Measurements from ENCODE around the gene BACH2.

DNA sequence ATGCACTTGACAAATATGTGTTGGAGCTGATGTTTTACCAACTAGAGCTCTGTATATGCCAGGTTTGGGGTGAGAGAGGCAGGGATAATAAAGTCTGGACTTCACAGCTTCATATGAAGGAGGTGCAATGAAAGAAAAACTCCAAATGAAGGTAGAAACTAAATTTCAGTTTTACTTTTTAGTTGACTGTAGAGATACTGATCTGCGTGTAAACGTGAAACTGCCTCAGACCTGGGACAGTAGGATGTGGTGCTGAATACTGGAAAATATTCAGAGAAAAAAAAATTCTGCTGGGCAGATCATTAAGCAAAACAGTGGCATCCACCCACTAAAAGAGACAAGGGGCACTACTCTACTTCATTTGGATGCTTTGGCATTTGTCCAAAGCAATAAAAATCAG is 94.5 kb downstream of the BACH2 start:
- TF ChIP-seq, protein P1, sequence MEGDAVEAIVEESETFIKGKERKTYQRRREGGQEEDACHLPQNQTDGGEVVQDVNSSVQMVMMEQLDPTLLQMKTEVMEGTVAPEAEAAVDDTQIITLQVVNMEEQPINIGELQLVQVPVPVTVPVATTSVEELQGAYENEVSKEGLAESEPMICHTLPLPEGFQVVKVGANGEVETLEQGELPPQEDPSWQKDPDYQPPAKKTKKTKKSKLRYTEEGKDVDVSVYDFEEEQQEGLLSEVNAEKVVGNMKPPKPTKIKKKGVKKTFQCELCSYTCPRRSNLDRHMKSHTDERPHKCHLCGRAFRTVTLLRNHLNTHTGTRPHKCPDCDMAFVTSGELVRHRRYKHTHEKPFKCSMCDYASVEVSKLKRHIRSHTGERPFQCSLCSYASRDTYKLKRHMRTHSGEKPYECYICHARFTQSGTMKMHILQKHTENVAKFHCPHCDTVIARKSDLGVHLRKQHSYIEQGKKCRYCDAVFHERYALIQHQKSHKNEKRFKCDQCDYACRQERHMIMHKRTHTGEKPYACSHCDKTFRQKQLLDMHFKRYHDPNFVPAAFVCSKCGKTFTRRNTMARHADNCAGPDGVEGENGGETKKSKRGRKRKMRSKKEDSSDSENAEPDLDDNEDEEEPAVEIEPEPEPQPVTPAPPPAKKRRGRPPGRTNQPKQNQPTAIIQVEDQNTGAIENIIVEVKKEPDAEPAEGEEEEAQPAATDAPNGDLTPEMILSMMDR (IDR thresholded peaks at IDR 0.05): no peak
- no peak for TF ChIP-seq POLR2A (IDR thresholded peaks at IDR 0.05; ENCODE audit: low read length)
- TF ChIP-seq CHD2 (IDR thresholded peaks at IDR 0.05; ENCODE audit: low read length, partially characterized antibody): no peak
- TF ChIP-seq KDM1A (IDR thresholded peaks at IDR 0.05; ENCODE audit: low read depth): no peak
- no peak for TF ChIP-seq RAD21 (conservative IDR thresholded peaks at IDR 0.05 in 1 of 2, IDR thresholded peaks at IDR 0.05 in 1 of 2)
